A673 (cell line): ENCODE results near the gene UAP1L1. TPM values are rescaled to one million over a fixed set of nuclear protein-coding genes. Genes with fewer than 3 reads are reported as not detected.

ENCODE experiments used
- BruUV-seq: library from RNA; stranded (reverse); fragments of 400-500 nt; replicated peaks from 2 replicates; lab custom pipeline; 2021; lab: Mats Ljungman, UMichigan
- CTCF ChIA-PET: fragments of 300-600 bp; sonication (Branson Sonifier 250); formaldehyde crosslinking; loops from one replicate; lab custom pipeline; 2022; ENCODE audit warnings: antibody characterized with exemption; lab: Charles Lee
- POLR2A ChIA-PET: fragments of 300-600 bp; sonication (Branson Sonifier 250); formaldehyde crosslinking; loops from one replicate; lab custom pipeline; 2022; ENCODE audit warnings: antibody characterized with exemption; ENCODE audit not compliant: low non-redundant PET; lab: Charles Lee
- DNase-seq: peaks from one replicate; pipeline ENCODE4 v3.0.0-alpha.2; 2015; ENCODE audit warnings: low spot score
- H3K27ac ChIP-seq: fragments of 200-600 bp; sonication (generic); 2 replicates; pipeline ENCODE4 v1.5.1; 2016; ENCODE audit warnings: mixed run types, low read depth, mild to moderate bottlenecking, mixed read lengths, antibody characterized with exemption, low read length; ENCODE audit not compliant: poor library complexity, severe bottlenecking
- H3K27me3 ChIP-seq: fragments of 200-600 bp; sonication (generic); replicated peaks from 2 replicates; pipeline ENCODE4 v1.6.1; 2017; ENCODE audit warnings: mixed run types, low read depth, mild to moderate bottlenecking, mixed read lengths, antibody characterized with exemption, low read length; ENCODE audit not compliant: insufficient read depth, poor library complexity
- H3K36me3 ChIP-seq: fragments of 200-600 bp; sonication (generic); 2 replicates; pipeline ENCODE4 v1.6.1; 2016; ENCODE audit warnings: mixed run types, mild to moderate bottlenecking, mixed read lengths, antibody characterized with exemption, low read length; ENCODE audit not compliant: insufficient read depth, poor library complexity, severe bottlenecking
- H3K4me1 ChIP-seq: fragments of 200-600 bp; sonication (generic); 2 replicates; pipeline ENCODE4 v1.6.1; 2017; ENCODE audit warnings: mixed run types, mild to moderate bottlenecking, mixed read lengths, antibody characterized with exemption, low read length; ENCODE audit not compliant: insufficient read depth, poor library complexity, severe bottlenecking
- H3K4me3 ChIP-seq: fragments of 200-600 bp; sonication (generic); 2 replicates; pipeline ENCODE4 v1.5.1; 2016; ENCODE audit warnings: low read depth, mixed run types, mild to moderate bottlenecking, mixed read lengths, low read length; ENCODE audit not compliant: poor library complexity, severe bottlenecking
- H3K9me3 ChIP-seq: fragments of 200-600 bp; sonication (generic); 2 replicates; pipeline ENCODE4 v1.6.1; 2016; ENCODE audit warnings: mixed run types, low read depth, mild to moderate bottlenecking, mixed read lengths, antibody characterized with exemption, low read length; ENCODE audit not compliant: poor library complexity, severe bottlenecking
- EZH2 ChIP-seq: fragments of 200-600 bp; sonication (generic); IDR thresholded peaks from 2 replicates; pipeline ENCODE4 v1.6.1; 2017; ENCODE audit warnings: borderline replicate concordance, low read depth, mild to moderate bottlenecking, mixed read lengths, antibody characterized with exemption, low read length; ENCODE audit not compliant: poor library complexity, severe bottlenecking
- intact Hi-C: fragments of 100-400 bp; cut with micrococcal nuclease; formaldehyde crosslinking; loops from one replicate; pipeline ENCODE4 v1.10.0; 2022; ENCODE audit not compliant: unreplicated experiment
- total RNA-seq: library from RNA; stranded (reverse); gene quantifications from 2 replicates; pipeline ENCODE4 v1.2.3, GENCODE V29; 2021
- TF ChIP-seq, protein P1 (sequence below): fragments of 300-800, 200-600 bp; sonication (generic); conservative IDR thresholded peaks from 2 replicates; pipeline ENCODE4 v1.5.1; 2017; ENCODE audit warnings: low read depth, mild to moderate bottlenecking, antibody characterized with exemption, low read length, moderate library complexity, mixed read lengths

The UAP1L1 gene
- total RNA-seq, 1 experiment from 2014 or later = 11.2 TPM

DNA sequence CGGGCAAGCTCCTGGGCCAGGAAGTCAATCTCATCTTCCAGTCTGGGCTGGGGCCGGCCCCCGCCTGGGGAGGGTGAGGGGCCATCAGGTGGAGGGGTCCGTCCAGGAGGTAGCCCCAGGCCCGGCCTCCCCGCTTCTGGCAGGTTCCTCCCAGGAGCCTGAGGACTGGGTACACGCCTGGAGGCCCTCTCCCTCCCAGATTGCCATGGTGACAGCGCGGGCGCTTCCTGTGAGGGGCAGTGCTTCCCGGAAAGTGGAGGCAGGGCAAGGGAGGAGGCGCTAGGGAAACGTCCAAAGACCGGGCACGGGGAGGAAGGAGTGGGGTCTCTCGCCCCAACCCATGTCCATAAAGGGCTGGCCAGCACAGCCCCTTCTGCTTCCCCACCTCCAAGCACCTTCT is 36.2 kb upstream of the UAP1L1 start:
- DNase-seq = peak; percentile 75
- no TSS peak for BruUV-seq
- Histone ChIP-seq H3K36me3 (peaks cover 19% of the 10 kb centered on the region), H3K4me3 (peak overlapping the region; percentile 9), H3K27ac (peak overlapping the region; percentile 64), H3K9me3 (no peaks in the 10 kb centered on the region), H3K4me1 (peaks cover 28% of the 10 kb centered on the region), H3K27me3 (no peaks in the 10 kb centered on the region)
- TF ChIP-seq, protein P1, sequence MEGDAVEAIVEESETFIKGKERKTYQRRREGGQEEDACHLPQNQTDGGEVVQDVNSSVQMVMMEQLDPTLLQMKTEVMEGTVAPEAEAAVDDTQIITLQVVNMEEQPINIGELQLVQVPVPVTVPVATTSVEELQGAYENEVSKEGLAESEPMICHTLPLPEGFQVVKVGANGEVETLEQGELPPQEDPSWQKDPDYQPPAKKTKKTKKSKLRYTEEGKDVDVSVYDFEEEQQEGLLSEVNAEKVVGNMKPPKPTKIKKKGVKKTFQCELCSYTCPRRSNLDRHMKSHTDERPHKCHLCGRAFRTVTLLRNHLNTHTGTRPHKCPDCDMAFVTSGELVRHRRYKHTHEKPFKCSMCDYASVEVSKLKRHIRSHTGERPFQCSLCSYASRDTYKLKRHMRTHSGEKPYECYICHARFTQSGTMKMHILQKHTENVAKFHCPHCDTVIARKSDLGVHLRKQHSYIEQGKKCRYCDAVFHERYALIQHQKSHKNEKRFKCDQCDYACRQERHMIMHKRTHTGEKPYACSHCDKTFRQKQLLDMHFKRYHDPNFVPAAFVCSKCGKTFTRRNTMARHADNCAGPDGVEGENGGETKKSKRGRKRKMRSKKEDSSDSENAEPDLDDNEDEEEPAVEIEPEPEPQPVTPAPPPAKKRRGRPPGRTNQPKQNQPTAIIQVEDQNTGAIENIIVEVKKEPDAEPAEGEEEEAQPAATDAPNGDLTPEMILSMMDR = no peak
- no peak for TF ChIP-seq EZH2
- POLR2A ChIA-PET = no interaction called here
- intact Hi-C loops = no loop called here
- CTCF ChIA-PET = no interaction called here

DNA sequence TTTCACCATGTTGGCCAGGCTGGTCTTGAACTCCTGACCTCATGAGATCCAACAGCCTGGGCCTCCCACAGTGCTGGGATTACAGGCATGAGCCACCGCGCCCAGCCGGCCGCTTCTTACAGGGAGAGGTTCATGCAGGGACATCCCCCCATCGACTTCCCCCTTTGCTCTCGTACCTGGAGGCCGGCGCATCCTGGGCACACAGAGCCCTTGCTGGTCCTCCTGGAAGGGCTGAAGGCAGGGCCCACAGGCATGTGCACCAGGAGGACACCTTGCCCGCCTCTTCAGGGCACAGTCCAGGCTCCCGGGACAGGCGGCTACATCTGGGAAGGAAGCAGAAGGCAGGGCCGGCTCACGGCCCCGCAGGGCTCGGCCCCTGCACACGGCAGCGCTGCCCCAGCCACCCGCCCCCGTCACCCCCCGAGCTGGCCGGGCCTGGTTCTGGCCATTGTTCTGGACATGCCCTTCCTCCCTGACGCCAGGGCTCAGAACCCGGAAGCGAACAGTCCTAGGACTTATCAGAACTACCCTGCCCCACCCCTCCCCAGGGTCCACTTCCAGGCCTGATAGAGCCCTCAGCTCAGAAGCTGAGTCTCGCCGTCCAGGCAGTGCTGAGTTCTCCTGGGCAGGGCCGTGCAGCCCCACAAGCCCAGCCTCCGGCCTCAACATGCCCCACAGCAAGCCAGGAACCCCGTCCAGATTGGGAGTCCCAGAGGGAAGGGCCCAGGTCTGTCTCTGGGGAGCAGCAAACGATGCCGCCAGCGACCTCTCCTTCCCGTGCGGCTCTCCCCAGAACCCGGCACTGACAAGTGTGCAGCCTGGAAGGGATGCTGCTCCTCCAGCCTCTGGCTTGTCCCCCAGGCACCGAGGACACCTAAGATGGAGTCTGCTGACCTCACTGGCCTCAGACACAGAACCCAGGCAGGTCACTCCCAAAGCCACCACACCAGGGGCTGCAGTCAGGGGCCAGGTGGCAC is 34.3 kb upstream of the UAP1L1 start:
- BruUV-seq = no TSS peak
- no peak for DNase-seq
- H3K27ac ChIP-seq = no peak overlapping the region
- CTCF ChIA-PET = interaction anchor here (0.6 kb wide), 1 partner anchor 15 kb away, joined by 5 read pairs; no protein-coding TSS in a partner anchor
- peaks cover 28% of the 10 kb centered on the region for H3K4me1 ChIP-seq
- intact Hi-C loops = no loop called here
- POLR2A ChIA-PET = no interaction called here
- H3K36me3 ChIP-seq = peaks cover 19% of the 10 kb centered on the region
- no peaks in the 10 kb centered on the region for H3K9me3 ChIP-seq
- TF ChIP-seq, protein P1 = no peak
- TF ChIP-seq EZH2 = no peak
- no peaks in the 10 kb centered on the region for H3K27me3 ChIP-seq
- no peak overlapping the region for H3K4me3 ChIP-seq

DNA sequence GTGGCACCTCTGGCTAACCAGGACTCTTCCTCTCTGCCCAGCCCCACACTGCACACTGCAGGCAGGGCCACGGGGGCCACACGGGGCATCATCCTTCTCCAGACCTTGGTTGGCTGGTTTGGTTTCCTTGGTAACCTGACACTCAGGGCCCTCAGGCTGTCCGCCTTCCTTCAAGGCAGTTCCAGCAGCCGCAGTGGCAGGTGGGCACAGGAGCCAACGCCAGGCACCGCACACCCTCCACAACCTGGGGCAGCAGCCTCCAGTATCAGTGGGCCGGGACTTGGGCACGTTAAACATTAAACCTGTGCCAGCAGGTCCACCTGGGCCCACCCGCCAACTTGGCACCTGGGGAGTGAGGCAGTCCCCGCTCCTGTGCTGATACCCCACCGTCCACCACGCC is 33.3 kb upstream of the UAP1L1 start:
- TSS peak; percentile 53 for BruUV-seq
- Histone ChIP-seq H3K9me3 (no peaks in the 10 kb centered on the region), H3K36me3 (peaks cover 18% of the 10 kb centered on the region), H3K4me1 (peaks cover 31% of the 10 kb centered on the region), H3K27ac (no peak overlapping the region), H3K4me3 (no peak overlapping the region), H3K27me3 (no peaks in the 10 kb centered on the region)
- POLR2A ChIA-PET = no interaction called here
- DNase-seq = no peak
- CTCF ChIA-PET = interaction anchor here (1.2 kb wide), 1 partner anchor 8 kb away, joined by 3 read pairs; no protein-coding TSS in a partner anchor
- intact Hi-C loops = no loop called here
- TF ChIP-seq, protein P1 = no peak
- TF ChIP-seq EZH2 = no peak
